ENCODE data around the gene LAMTOR4.

LAMTOR4 gene

GRCh38 chr7:100148559-100149328 is at the start of gene LAMTOR4:
LAMTOR4 (plus strand) TSS chr7:100148918; CDS start chr7:100148973, 55 bp downstream.
- peak; percentile 99 for DNase-seq

- DNase-seq, result no peak
Observed at GRCh38 chr7:100099452-100099851, 49.3 kb upstream of the LAMTOR4 start.

GRCh38 chr7:100100420-100101015 is 48.2 kb upstream of the LAMTOR4 start:
- peak; percentile 97 for DNase-seq

GRCh38 chr7:100101016-100101862 is 47.5 kb upstream of the LAMTOR4 start, which contains the start of the genes AP4M1 and MCM7:
AP4M1 (plus strand) TSS chr7:100101643; CDS start chr7:100101715, 72 bp downstream.
MCM7 (minus strand) TSS chr7:100101397; CDS start chr7:100101294, 103 bp downstream.
- peak; percentile 99 for DNase-seq

GRCh38 chr7:100102950-100103840 is 45.5 kb upstream of the LAMTOR4 start:
- DNase-seq, result peak; percentile 65

- no peak for DNase-seq
Observed at GRCh38 chr7:100105534-100105933, 43.2 kb upstream of the LAMTOR4 start.

- DNase-seq, result no peak
Observed at GRCh38 chr7:100106633-100107032, 42.1 kb upstream of the LAMTOR4 start.

GRCh38 chr7:100107125-100107737 is 41.5 kb upstream of the LAMTOR4 start:
- DNase-seq, result no peak

GRCh38 chr7:100107890-100108289 is 40.8 kb upstream of the LAMTOR4 start:
- DNase-seq, result no peak

- DNase-seq, result no peak
Observed at GRCh38 chr7:100109521-100110163, 39.1 kb upstream of the LAMTOR4 start.

- DNase-seq, result no peak
Observed at GRCh38 chr7:100111156-100111555, 37.6 kb upstream of the LAMTOR4 start.

- DNase-seq, result no peak
Observed at GRCh38 chr7:100111914-100112313, 36.8 kb upstream of the LAMTOR4 start.

GRCh38 chr7:100115026-100115425 is 33.7 kb upstream of the LAMTOR4 start:
- no peak for DNase-seq

GRCh38 chr7:100118388-100119071 is 30.2 kb upstream of the LAMTOR4 start:
- DNase-seq, result no peak

GRCh38 chr7:100119072-100119969 is 29.4 kb upstream of the LAMTOR4 start, which contains the start of the genes CNPY4 and TAF6:
CNPY4 (plus strand) TSS chr7:100119634; CDS start chr7:100119745, 111 bp downstream.
TAF6 (minus strand) TSS chr7:100119358; CDS start chr7:100114209, 5,149 bp downstream.
- peak; percentile 94 for DNase-seq

GRCh38 chr7:100119970-100120732 is 28.6 kb upstream of the LAMTOR4 start:
- peak; percentile 65 for DNase-seq

- no peak for DNase-seq
Observed at GRCh38 chr7:100120733-100121036, 28.0 kb upstream of the LAMTOR4 start.

- DNase-seq, result no peak
Observed at GRCh38 chr7:100122067-100122466, 26.7 kb upstream of the LAMTOR4 start.

- DNase-seq, result no peak
Observed at GRCh38 chr7:100122568-100122967, 26.1 kb upstream of the LAMTOR4 start.
